ENCODE measurements around the gene SLC11A1. TPM values are rescaled to one million over a fixed set of nuclear protein-coding genes. Genes with fewer than 3 reads are reported as not detected.
A peak's percentile ranks its signal among the peaks of the same experiment; 100 is the strongest.

The SLC11A1 gene
- total and polyA plus RNA-seq, 11 donors: 0.96 to 31.0 (median 4.5) TPM

DNA sequence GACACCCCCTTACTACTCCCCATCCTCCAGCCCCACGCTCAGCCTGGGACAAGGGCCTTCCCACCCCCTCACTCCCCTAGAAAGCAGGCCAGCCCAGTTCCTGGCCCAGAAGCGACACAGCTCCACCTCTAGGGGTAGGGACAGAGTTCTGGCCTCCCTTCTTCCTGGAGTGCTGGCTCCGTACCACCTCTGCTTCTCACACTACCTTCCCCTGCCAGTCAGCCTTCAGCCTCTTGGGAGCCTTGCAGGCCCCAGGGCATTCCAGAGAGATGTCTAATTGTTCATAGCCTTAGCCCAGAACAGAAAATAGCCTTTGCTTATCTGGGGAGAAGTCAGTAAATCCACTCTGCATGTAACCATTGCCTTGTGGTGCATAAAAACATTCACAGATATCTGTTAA is 38.5 kb upstream of the SLC11A1 start:
- intact Hi-C loops (cut with DNase I): no loop called here
- H3K27me3 ChIP-seq: no peaks in the 10 kb centered on the region
- no peak overlapping the region for H3K4me3 ChIP-seq
- peak in 2 of 4 donors; percentile 10 to 35 for ATAC-seq
- WGBS, 4 donors: 79 to 91% (median 84%) methylated on average over 3 of the region's 3 CpGs
- H3K27ac ChIP-seq: no peak overlapping the region
- DNase-seq: no peak
- H3K9me3 ChIP-seq: no peaks in the 10 kb centered on the region
- peaks cover 0 to 8% (median 0%) of the 10 kb centered on the region in 9 donors for H3K36me3 ChIP-seq
- peaks cover 0 to 9% (median 0%) of the 10 kb centered on the region in 12 donors for H3K4me1 ChIP-seq
- TF ChIP-seq, protein P1, sequence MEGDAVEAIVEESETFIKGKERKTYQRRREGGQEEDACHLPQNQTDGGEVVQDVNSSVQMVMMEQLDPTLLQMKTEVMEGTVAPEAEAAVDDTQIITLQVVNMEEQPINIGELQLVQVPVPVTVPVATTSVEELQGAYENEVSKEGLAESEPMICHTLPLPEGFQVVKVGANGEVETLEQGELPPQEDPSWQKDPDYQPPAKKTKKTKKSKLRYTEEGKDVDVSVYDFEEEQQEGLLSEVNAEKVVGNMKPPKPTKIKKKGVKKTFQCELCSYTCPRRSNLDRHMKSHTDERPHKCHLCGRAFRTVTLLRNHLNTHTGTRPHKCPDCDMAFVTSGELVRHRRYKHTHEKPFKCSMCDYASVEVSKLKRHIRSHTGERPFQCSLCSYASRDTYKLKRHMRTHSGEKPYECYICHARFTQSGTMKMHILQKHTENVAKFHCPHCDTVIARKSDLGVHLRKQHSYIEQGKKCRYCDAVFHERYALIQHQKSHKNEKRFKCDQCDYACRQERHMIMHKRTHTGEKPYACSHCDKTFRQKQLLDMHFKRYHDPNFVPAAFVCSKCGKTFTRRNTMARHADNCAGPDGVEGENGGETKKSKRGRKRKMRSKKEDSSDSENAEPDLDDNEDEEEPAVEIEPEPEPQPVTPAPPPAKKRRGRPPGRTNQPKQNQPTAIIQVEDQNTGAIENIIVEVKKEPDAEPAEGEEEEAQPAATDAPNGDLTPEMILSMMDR (IDR thresholded peaks at IDR 0.05): no peak

DNA sequence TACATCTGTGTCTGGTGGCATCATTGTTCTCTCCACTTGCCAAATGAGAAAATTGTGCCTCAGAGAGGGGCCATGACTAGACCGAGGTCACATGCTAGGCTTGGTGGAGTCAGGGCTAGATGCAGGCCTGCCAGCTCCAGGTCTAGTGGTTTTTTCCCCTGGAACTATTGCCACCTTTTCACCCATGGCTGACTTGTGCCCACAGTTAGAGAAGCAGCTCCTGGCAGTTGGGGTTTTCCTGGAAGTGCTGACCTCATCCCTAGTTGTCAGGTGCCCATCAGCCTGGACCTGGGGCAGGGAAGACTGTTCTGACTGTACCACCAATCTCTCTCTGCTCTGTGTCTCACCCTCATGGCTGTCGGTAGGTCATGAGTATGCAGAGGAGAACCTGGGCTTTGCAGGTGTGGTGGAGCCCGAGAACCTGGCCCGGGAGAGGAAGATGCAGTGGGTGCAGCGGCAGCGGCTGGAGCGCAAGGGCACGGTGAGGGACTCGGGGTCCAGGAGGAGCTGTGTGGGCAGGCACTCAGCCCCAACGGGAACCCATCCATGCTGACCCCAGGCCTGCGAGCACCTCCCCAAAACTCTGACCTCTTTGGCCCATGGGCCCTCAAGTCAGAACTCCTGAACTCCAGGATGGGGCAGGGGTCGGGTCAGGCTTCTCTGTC is 37.9 kb upstream of the SLC11A1 start:
- no peak for TF ChIP-seq POLR2A (IDR thresholded peaks at IDR 0.05)
- TF ChIP-seq, protein P1 (IDR thresholded peaks at IDR 0.05): no peak
- Histone ChIP-seq H3K4me1 (peaks cover 0 to 9% (median 0%) of the 10 kb centered on the region in 12 donors), H3K4me3 (no peak overlapping the region), H3K27me3 (no peaks in the 10 kb centered on the region), H3K27ac (no peak overlapping the region), H3K36me3 (peaks cover 0 to 8% (median 0%) of the 10 kb centered on the region in 9 donors), H3K9me3 (no peaks in the 10 kb centered on the region)
- WGBS, 4 donors: 94 to 97% (median 97%) methylated on average over 12 of the region's 12 CpGs
- intact Hi-C loops (cut with DNase I): no loop called here
- ATAC-seq (peak in 1 of 4 donors; percentile 10), DNase-seq (no peak)

DNA sequence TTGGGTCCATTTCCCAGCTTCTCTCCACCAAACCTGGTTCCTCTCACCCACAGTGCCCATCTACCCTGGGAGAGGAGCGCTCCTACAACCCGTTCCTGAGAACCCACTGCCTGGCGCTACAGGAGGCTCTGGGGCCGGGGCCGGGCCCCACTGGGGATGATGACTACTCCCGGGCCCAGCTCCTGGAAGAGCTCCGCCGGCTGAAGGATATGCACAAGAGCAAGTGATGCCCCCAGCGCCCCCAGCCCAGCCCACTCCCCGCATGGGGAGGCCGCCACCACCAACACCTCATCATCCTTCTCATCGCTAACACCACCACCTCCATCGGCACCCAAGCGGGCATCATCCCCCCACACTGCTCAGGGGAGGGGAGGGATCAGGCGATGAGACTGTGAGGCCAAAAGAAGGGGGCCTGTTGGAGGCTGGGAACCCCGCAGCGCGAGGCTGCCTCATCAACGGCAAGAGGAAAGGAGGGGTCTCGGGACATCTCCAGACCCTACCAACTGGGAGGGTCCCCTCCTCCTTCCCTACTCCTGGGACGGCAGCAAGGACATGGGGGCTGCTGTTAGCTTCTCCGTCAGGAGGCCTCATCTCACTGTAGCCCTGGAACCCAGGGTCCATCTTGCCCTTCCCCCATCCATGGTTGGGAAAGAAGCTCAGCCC is 37.2 kb upstream of the SLC11A1 start:
- TF ChIP-seq POLR2A (IDR thresholded peaks at IDR 0.05): no peak
- TF ChIP-seq, protein P1 (IDR thresholded peaks at IDR 0.05): no peak
- WGBS, 4 donors: 93 to 98% (median 96%) methylated on average over 11 to 22 of the region's 22 CpGs
- DNase-seq (no peak), ATAC-seq (peak in 1 of 4 donors; percentile 10)
- Histone ChIP-seq H3K27me3 (no peaks in the 10 kb centered on the region), H3K36me3 (peaks cover 0 to 8% (median 0%) of the 10 kb centered on the region in 9 donors), H3K27ac (no peak overlapping the region), H3K4me1 (peaks cover 0 to 9% (median 0%) of the 10 kb centered on the region in 12 donors), H3K4me3 (no peak overlapping the region), H3K9me3 (no peaks in the 10 kb centered on the region)
- intact Hi-C loops (cut with DNase I): no loop called here

DNA sequence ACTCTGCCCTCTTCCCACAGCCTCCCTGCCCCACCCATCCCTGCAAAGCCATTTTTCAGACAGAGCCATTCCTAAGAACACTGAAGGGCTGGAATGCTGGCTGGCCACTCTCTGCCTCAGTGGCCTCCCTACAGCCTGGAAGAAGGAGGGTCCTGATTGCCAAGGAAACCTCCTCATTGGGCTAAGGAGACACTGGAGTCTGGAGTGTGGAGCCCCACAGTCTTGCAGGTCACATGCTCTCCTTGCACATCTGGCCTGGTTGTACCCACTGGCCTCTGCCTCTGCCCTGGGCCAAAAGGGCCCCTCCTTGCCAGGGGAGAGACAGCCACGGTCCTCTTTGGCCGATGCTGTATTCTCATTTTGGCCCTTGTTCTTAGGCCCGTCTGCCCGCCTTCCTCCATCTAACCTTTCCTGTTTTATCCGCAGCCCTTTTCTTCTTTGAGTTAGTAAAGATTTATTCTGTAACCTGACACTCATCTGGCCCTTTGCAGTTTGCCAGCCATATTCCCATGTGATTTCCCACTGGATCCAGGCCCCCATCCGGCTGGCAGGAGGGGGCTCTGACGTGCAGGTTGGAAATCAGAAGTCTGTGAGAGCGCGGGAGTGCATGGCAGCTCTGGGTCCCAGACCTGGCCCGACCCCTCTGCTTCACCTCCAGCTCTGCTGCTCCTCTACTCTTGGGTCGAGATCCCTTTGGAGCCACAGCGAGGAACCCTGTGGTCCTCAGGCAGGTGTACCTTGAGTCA is 36.4 kb upstream of the SLC11A1 start:
- intact Hi-C loops (cut with DNase I): no loop called here
- Histone ChIP-seq H3K4me3 (no peak overlapping the region), H3K27me3 (no peaks in the 10 kb centered on the region), H3K36me3 (peaks cover 0 to 8% (median 0%) of the 10 kb centered on the region in 9 donors), H3K27ac (no peak overlapping the region), H3K9me3 (peaks cover 0 to 4% (median 0%) of the 10 kb centered on the region in 12 donors), H3K4me1 (peaks cover 0 to 9% (median 0%) of the 10 kb centered on the region in 12 donors)
- DNase-seq (no peak), ATAC-seq (no peak)
- TF ChIP-seq, protein P1 (IDR thresholded peaks at IDR 0.05): no peak
- no peak for TF ChIP-seq POLR2A (IDR thresholded peaks at IDR 0.05)
- 85 to 91% (median 89%) methylated on average over 12 of the region's 12 CpGs for WGBS, 4 donors

All from heart left ventricle (tissue), 16 donors.